Activated CD8-positive, alpha-beta memory T cell treated with anti-CD3 and anti-CD28 coated beads, Interleukin-2, amount 50 U/mL, for 1 hour (primary cell): ENCODE measurements around the gene MBD6.
"Not testable (repeated sequence)": the region's sequence is repeated elsewhere in the genome, so short reads cannot be mapped to it uniquely, and the experiment has no call there.

ENCODE experiments used
- DNase-seq: peaks from one replicate; pipeline ENCODE4 v3.0.0-alpha.2; 2020; ENCODE audit errors: extremely low read depth

Gene MBD6

DNA sequence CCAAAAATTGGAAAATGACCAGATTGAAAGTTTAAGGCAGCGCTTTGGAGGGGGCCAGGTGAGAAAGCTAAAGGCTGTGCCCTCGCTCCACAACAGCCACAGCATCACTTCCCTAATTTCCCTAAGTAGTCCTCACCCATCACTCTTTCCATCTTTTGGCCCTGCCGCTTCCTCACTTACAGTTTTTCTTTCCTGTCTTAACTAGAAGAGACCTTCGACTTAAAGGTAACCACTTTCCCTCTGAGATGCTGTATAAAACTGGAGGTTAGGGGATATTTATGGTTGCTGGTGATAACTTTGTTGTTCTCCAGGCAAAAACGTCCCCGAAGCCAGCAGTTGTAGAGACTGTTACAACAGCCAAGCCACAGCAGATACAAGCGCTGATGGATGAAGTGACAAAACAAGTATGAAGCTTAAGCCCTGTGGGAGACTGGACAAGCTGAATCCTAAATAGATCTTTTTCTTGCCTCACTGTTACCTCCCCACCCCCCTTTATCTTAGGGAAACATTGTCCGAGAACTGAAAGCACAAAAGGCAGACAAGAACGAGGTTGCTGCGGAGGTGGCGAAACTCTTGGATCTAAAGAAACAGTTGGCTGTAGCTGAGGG lies 6.6 kb upstream of the MBD6 start:
- no peak for DNase-seq

DNA sequence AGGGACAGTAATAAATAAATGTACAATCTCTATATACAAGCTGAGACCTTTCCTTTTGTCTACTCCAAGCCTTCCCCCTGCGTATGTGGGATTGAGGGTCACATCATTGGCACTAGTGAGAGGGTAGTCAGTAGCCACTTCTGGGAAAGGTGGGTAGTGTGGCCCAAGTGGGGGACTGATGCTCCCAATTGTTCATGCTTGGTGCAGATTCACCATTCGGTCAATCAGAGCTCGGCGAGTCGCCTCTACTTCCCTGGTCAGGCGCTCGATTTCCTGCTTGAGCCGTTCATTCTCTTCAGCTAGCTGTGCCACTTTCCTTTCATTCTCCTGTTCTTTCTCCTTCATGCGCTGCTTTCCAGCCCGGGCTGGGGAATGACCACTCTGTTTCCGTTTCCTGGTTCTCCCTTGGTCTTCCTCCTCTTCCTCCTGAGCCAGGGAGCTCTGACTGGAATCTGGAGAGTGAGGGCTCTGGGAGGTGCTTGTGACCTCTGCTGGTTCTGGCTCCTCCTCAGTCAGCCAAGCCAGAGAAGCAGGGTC lies 5.9 kb upstream of the MBD6 start:
- no peak for DNase-seq

DNA sequence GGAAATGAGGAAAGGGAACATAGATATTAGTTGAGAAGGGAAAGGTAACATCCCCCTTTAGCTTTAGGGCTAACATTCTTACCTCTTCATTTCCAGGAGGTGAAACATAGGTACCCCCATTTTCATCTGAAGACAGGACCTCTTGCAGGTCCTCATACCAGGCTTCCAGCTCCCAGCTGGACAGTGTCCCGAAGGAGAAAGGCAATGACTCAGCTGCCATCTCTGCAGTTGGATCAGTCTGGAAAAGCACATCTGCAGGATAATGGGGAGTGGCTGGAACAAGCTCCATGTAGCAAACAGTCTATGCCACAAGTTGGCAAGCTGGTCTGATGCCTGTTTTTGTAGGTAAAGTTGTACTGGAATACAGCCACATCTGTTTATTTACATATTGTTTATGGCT lies 5.4 kb upstream of the MBD6 start:
- no peak for DNase-seq

DNA sequence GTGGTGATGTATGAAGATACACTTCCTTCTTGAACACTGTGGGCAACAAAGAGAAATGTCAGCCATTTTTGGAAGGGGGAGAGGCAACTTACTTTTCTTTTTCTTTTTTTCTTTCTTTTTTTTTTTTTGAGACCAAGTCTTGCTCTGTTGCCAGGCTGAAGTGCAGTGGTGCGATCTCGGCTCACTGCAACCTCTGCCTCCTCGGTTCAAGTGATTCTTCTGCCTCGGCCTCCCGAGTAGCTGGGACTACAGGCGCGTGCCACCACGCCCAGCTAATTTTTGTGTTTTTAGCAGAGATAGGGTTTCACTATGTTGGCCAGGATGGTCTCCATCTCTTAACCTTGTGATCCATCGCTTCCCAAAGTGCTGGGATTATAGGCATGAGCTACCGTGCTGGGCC lies 4.9 kb upstream of the MBD6 start:
- not testable (repeated sequence) for DNase-seq

DNA sequence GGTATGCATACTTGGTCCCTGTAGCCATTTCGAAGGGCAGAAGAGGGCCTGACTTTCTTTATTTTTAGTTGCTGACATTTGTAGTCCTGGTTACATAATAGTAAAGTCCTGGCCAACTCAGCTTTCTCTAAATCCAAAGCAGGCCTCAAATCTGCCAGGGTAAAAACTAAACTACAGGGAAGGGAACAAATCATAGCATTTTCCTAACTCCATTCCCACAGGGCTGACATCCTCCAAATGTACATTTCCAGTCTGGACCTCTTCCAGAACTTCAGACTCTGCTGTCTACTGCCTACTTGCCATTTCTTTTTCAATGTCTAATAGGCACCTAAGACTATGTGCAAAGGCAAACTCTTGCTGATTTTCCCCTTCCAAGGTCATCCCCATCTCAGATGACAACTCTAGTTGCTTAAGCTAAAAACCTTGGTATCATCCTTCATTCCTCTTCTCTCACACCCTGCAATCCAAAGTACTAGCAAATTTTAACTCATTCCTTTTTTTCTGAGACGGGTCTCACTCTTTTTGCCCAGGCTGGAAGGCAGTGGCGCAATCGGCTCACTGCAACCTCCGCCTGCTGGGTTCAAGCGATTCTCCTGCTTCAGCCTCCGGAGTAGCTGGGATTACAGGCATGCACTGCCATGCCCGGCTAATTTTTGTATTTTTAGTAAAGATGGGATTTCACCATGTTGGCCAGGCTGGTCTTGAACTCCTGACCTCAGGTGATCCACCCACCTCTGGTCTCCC lies 4.3 kb upstream of the MBD6 start:
- no peak for DNase-seq

DNA sequence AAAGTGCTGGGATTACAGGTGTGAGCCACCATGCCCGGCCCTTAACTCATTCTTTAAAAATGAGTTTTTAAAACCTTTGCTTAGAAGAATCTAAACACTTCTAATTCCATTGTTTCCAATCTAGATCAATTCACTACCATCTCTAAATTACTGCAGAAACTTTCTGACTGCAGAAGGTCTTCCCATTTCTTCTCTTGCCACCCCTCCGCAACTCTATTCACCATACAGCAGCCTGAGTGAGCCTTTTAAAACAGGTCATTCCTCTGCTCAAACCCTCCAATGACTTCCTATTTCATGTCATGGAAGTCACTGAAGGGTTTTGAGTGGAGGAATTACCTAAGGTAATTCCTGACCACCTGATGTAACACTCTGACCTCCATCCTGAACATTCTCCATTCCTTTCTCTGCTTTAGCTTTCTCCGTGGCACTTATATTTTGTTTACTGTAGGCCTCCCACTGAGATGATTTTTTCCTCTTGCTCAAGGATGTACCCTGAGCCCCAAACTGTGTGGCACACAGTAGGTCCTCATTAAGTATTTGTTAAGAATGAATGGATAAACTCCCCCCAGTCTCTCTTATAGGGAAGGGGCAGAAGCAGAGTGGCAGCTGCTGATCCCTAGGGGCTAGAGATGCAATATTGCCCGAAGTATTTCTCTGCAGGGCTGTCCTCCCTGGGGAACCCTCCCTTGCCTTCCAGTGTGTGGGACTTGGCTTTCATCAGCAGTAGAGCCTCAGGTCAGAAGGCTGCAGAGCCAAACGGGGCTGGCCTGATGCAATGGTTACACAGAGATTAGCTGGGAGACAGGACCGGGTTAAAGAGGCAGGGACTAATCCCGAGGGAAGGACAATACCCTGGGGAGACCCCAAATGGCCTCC lies 3.5 kb upstream of the MBD6 start:
- DNase-seq = no peak

DNA sequence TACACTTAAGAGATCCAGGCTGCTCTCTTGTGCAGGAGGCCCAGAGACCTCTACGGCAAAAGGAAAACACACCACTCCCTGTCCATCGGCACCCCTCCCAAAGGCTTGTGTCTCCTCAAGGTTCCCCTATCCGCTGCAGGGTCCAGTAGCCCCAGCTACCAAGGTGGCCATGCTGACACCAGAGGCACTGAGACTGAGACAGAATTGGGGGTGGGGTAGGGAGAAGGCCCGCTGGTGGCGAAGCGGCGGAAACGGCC lies 2.9 kb upstream of the MBD6 start:
- no peak for DNase-seq

DNA sequence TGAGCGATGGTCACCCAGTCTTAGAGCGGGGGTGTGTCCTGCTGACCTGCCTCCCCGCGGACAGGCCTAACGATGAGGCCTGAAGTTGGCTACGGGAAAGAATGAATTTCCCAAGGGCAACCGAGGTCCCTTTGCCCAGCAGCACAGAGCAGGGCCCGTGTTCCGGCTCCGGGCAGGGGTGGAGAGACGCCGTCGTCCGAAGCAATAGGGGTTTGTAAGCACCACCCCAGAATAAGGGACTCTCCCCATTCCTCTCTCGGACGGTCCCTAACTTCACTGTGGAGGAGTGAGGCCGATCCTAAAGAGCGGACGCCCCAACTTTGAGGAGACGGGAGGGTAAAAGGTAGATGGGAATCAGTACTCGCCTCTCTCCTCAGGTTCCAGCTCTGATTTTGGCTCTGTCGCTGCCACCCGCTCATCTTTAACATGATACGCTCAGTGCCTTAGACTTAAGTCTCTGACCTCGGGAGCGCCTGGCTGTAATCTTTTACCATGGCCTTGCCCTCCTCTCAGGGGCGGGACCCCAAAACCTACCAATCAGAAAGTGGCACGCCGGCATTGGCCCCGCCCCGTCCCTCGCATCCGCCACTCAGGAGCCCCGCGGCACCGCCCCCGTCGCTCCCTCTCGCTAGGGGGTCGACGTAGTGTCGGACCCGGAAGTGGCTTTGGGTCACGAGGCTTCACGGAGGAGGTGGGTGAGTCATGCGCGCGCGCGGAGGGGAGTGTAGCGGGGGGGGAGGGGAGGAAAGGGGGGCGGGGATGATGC lies 2.4 kb upstream of the MBD6 start, which contains the start of gene DDIT3:
Gene DDIT3, minus strand, starts transcription at position 462 of the 766 bp plus-strand sequence. CDS start 3,108 bp downstream, outside the sequence.
- DNase-seq = peak; percentile 99

DNA sequence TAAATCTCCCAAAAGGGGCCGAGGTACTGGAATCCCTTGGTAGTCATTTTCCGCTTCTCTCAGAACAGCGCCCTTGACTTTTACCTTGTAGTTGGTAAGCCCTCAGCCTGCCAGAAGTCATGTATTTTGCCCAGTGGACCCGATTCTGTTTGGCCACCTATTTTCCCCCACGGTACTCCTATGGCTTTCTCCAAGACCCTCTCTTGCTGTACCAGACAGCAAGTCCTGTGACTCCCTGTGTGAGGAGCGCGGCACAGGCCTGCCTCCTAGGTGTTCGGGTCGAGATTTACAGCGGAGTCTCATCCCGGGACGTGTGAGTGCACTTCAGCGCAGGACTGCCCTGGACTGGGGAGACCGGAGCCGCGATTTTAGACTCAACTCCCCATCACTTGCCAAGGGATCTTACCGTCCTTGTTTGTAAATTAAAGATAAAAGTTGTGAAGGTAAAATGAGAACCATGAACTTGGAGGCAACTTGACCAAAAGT lies 1.1 kb upstream of the MBD6 start:
- DNase-seq = no peak

DNA sequence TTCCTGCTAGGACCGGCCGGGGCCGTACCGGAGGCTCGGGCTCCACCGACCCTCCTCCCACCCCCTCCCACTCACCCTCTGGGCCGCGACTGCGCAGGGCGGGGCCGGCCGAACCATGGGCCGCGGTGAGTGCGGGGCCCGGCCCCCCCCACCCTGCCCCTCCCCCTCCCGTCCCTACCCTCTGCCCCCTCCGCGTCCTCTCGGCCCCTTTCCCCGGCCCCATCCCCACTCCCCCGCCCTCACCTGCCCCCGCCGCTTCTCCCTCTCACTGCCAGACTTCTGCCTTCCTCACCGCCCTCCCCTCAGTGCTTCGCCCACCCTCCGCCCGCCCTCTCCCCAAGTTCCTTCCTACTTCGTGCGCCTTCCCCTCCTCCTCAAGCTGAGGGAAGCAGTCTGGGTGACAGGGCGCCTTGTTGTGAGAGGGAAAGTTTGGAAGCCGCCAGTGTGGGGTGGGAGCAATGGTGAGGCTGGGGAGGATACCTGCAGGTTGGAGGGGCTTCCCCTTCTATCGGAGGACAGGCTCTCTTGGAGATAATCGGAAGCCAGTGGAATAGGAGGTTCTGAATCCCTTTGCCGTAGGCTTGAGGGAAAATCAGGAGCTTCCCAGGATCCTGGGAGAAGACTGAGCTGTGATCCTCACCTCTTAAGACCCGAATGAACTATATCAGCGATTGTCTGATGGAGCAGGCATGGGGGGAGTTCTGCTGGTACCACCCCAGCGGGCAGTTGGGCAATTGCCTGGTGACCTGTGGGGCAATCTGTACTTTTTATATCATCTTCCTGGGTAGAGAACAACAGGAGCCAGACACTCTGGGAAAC lies 472 bp downstream of the MBD6 start:
- DNase-seq = no peak

DNA sequence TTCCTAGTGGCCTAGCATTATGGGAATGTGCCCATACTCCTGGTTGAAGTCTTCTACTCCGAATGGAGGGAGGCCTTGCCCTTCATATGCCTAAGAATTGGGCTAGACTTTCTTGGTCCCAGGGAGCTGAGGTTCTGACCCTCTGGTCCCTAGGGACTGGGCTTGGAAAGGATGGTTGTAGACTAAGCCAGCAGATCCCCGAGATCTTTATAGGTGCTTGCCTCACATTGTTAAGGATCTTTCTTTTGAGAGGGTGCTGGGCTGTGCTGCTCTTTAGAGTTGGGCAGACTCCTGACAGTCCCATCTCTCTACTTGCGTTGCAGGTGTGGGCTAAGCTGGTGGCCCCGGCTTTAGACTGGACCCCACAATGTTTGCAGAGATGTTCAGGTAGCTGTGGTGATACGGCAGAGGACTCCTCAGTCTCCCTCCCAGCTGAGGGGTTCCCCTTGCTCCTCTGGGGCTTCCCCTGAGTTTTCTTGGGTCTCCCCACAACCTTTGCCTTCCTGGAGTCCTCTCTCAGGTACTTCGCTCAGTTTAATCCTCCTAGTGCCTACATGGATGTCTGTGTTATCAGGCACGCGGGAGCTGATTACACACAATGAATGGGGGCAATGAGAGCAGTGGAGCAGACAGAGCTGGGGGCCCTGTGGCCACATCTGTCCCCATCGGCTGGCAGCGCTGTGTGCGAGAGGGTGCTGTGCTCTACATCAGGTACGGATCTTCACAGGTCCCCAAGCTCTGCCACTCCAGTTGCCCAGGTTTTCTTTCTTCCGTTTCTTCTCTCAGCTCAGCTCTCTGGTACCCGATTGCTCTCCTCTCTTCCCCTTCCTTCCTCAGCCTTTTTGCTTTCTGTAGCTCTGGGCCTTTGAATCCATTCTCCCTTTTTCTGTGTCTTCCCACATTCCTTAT lies 1.3 kb downstream of the MBD6 start:
- DNase-seq = no peak

DNA sequence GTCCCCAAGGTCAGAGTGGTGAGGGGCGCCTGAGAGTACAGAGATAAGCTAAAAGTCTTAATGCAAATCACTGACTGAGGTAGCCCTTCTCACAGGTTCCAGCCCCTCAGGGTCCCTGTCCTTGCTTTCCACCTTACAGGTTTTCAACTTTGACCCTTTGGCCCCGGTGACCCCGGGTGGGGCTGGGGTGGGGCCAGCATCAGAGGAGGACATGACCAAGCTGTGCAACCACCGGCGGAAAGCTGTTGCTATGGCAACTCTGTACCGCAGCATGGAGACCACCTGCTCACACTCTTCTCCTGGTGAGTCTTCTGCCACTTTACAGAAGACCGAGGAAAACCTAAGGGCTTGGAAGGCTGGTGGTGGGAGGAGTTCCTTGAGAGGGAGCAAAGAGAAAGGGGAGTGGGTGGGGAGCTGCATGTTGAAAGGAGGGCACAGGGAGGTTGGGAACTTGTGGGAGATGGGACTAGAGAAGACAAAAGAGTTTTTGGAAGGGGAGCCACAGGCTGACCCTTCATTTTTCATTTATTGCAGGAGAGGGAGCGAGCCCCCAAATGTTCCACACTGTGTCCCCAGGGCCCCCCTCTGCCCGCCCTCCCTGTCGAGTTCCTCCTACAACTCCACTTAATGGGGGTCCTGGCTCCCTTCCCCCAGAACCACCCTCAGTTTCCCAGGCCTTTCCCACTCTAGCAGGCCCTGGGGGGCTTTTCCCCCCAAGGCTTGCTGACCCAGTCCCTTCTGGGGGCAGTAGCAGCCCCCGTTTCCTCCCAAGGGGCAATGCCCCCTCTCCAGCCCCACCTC lies 2.4 kb downstream of the MBD6 start:
- DNase-seq = no peak

DNA sequence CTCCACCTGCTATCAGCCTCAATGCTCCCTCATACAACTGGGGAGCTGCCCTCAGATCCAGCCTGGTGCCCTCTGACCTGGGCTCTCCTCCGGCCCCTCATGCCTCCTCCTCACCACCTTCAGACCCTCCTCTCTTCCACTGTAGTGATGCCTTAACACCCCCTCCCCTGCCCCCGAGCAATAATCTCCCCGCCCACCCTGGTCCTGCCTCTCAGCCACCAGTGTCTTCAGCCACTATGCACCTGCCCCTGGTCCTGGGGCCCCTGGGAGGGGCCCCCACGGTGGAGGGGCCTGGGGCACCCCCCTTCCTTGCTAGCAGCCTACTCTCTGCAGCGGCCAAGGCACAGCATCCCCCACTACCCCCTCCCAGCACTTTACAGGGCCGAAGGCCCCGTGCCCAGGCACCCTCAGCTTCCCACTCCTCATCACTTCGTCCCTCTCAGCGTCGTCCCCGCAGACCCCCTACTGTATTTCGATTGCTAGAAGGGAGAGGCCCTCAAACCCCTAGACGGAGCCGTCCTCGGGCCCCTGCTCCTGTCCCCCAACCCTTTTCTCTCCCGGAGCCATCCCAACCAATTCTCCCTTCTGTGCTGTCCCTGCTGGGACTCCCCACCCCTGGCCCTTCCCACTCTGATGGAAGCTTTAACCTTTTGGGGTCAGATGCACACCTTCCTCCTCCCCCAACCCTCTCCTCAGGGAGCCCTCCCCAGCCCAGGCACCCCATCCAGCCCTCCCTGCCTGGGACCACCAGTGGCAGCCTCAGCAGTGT lies 3.2 kb downstream of the MBD6 start:
- DNase-seq = no peak

DNA sequence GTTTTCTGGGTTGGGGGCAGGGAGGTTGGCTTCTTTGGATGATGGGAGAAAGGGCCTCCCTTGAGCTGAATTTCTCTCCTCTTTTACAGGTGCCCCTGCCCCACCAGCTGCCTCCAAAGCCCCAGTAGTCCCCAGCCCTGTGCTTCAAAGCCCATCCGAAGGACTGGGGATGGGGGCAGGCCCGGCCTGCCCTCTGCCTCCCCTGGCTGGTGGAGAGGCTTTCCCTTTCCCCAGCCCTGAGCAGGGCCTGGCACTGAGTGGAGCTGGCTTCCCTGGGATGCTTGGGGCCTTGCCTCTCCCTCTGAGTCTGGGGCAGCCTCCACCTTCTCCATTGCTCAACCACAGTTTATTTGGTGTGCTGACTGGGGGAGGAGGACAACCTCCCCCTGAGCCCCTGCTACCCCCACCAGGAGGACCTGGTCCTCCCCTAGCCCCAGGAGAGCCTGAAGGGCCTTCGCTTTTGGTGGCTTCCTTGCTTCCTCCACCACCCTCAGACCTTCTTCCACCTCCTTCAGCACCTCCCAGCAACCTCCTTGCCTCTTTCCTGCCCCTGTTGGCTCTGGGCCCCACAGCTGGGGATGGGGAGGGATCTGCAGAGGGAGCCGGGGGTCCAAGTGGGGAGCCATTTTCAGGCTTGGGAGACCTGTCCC lies 4.0 kb downstream of the MBD6 start:
- DNase-seq = no peak

DNA sequence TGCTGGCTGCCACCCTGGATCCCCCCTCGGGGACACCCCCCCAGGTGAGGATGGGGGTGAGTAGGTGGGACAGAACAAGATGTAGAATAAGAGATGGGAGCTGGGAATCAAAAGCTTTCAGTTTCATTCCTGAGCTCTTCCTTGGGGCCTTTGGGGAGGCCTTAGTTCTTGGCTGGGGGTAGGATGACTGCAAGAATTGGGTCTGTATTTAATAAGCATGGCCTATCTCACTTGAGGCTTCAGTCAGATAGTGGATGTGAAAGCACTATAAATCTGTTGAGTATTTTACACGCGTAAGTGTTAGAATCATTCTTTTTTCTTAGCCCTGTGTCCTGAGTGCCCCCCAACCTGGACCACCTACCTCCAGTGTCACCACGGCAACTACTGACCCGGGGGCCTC lies 4.6 kb downstream of the MBD6 start:
- no peak for DNase-seq

DNA sequence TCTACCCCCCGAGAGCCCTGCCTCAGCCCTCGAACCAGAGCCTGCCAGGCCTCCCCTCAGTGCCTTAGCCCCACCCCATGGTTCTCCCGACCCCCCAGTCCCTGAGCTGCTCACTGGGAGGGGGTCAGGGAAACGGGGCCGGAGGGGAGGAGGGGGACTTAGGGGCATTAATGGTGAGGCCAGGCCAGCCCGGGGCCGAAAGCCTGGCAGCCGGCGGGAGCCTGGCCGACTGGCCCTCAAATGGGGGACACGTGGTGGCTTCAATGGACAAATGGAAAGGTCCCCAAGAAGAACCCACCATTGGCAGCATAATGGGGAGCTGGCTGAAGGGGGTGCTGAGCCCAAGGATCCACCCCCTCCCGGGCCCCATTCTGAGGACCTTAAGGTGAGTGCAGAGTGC lies 5.6 kb downstream of the MBD6 start:
- no peak for DNase-seq

DNA sequence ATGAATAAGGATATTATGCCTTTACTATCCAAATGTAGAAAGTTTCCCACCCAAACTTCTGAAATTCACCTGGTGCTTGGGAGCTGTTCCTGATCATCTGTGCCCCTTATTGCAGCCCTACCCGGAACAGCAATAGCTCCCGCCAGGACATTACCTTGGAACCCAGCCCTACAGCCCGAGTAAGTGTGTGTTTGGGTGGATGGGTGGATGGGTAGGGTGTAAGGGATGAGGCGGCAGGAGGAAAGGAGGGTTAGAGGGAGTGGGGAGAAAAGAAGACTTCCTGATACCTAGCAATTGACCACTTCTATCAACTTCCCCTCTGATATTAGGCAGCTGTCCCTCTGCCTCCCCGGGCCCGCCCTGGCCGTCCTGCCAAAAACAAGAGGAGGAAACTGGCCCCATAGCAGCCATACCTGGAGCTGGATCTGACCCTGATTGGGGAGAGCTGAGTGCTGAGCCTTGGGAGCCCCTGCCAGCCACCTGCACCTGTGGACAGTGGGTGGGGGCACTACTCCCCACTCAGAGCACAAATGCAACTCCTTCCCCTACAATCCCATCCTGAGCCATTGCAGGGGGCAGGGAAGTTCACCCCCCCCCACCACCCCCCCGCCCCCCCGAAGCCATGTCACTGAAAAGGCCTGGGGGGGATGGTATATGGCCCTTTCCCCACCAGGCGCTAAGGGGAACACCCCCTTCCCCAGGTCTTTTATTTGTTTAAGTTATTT lies 6.4 kb downstream of the MBD6 start:
- no peak for DNase-seq
